Osteoblast (primary cell): ENCODE results near the gene C13orf46. TPM values are rescaled to one million over a fixed set of nuclear protein-coding genes. Genes with fewer than 3 reads are reported as not detected.
A peak's percentile ranks its signal among the peaks of the same experiment; 100 is the strongest.

ENCODE experiments used
- DNase-seq: peaks from one replicate; pipeline ENCODE4 v3.0.0; 2011; ENCODE audit warnings: low spot score, mixed read lengths; ENCODE audit not compliant: insufficient read length; ENCODE audit errors: missing footprints
- H2AFZ ChIP-seq: 2 replicates; pipeline ENCODE4 v1.6.0; 2011; ENCODE audit warnings: mild to moderate bottlenecking, low read length
- H3K27ac ChIP-seq: 2 replicates; pipeline ENCODE4 v1.5.1; 2011; ENCODE audit warnings: mild to moderate bottlenecking, low read depth, low read length, moderate library complexity
- H3K27me3 ChIP-seq: 2 replicates; pipeline ENCODE4 v1.6.0; 2012; ENCODE audit warnings: mild to moderate bottlenecking, control low read depth, inconsistent platforms, low read length, moderate library complexity; ENCODE audit not compliant: insufficient read depth
- H3K36me3 ChIP-seq: 2 replicates; pipeline ENCODE4 v1.5.1; 2011; ENCODE audit warnings: mild to moderate bottlenecking, low read length, control low read depth, moderate library complexity; ENCODE audit not compliant: insufficient read depth
- H3K4me1 ChIP-seq: 2 replicates; pipeline ENCODE4 v1.5.1; 2011; ENCODE audit warnings: mild to moderate bottlenecking, low read length, control low read depth, moderate library complexity; ENCODE audit not compliant: insufficient read depth
- H3K4me2 ChIP-seq: 2 replicates; pipeline ENCODE4 v1.6.0; 2011; ENCODE audit warnings: mild to moderate bottlenecking, low read length; ENCODE audit not compliant: insufficient read depth
- H3K4me3 ChIP-seq: fragments of 200-600 bp; sonication (generic); 3 replicates; pipeline ENCODE4 v1.5.1; 2012; ENCODE audit warnings: mild to moderate bottlenecking, low read length, inconsistent platforms; ENCODE audit not compliant: insufficient read depth
- H3K79me2 ChIP-seq: 2 replicates; pipeline ENCODE4 v1.6.0; 2012; ENCODE audit warnings: mild to moderate bottlenecking, low read length, control low read depth, inconsistent platforms; ENCODE audit not compliant: insufficient read depth
- H3K9me3 ChIP-seq: 2 replicates; pipeline ENCODE4 v1.5.1; 2011; ENCODE audit warnings: low read depth, low read length, control low read depth
- H4K20me1 ChIP-seq: 2 replicates; pipeline ENCODE4 v1.6.0; 2012; ENCODE audit warnings: mild to moderate bottlenecking, low read length, control low read depth; ENCODE audit not compliant: insufficient read depth
- total RNA-seq: library from RNA; depleted of rRNA; stranded (reverse); fragments of >200 nt; gene quantifications from 2 replicates; pipeline ENCODE4 v1.2.3, GENCODE V29; 2012
- TF ChIP-seq, protein P1 (sequence below): IDR thresholded peaks from 2 replicates; pipeline ENCODE4 v1.5.1; 2011; ENCODE audit warnings: mild to moderate bottlenecking, low read depth, low read length, moderate library complexity; ENCODE audit errors: extremely low read depth

The C13orf46 gene
- total RNA-seq, 1 donor = 0.36 TPM

GRCh38 chr13:113931841-113932459 lies 41.9 kb downstream of the C13orf46 start:
- no peak overlapping the region for H2AFZ ChIP-seq
- H3K27me3 ChIP-seq = no peaks in the 10 kb centered on the region
- H3K79me2 ChIP-seq = no peaks in the 10 kb centered on the region
- H3K4me1 ChIP-seq = peaks cover 25% of the 10 kb centered on the region
- H4K20me1 ChIP-seq = no peaks in the 10 kb centered on the region
- TF ChIP-seq, protein P1, sequence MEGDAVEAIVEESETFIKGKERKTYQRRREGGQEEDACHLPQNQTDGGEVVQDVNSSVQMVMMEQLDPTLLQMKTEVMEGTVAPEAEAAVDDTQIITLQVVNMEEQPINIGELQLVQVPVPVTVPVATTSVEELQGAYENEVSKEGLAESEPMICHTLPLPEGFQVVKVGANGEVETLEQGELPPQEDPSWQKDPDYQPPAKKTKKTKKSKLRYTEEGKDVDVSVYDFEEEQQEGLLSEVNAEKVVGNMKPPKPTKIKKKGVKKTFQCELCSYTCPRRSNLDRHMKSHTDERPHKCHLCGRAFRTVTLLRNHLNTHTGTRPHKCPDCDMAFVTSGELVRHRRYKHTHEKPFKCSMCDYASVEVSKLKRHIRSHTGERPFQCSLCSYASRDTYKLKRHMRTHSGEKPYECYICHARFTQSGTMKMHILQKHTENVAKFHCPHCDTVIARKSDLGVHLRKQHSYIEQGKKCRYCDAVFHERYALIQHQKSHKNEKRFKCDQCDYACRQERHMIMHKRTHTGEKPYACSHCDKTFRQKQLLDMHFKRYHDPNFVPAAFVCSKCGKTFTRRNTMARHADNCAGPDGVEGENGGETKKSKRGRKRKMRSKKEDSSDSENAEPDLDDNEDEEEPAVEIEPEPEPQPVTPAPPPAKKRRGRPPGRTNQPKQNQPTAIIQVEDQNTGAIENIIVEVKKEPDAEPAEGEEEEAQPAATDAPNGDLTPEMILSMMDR = no peak
- H3K36me3 ChIP-seq = no peaks in the 10 kb centered on the region
- DNase-seq = peak; percentile 36
- no peak overlapping the region for H3K4me2 ChIP-seq
- H3K27ac ChIP-seq = no peak overlapping the region
- H3K4me3 ChIP-seq = no peak overlapping the region
- no peaks in the 10 kb centered on the region for H3K9me3 ChIP-seq

GRCh38 chr13:113930671-113931637 lies 42.9 kb downstream of the C13orf46 start:
- H2AFZ ChIP-seq = no peak overlapping the region
- no peak overlapping the region for H3K4me3 ChIP-seq
- no peak overlapping the region for H3K4me2 ChIP-seq
- H3K79me2 ChIP-seq = no peaks in the 10 kb centered on the region
- no peaks in the 10 kb centered on the region for H3K27me3 ChIP-seq
- DNase-seq = peak; percentile 82
- TF ChIP-seq, protein P1 = no peak
- H4K20me1 ChIP-seq = no peaks in the 10 kb centered on the region
- no peaks in the 10 kb centered on the region for H3K9me3 ChIP-seq
- H3K36me3 ChIP-seq = no peaks in the 10 kb centered on the region
- peaks cover 34% of the 10 kb centered on the region for H3K4me1 ChIP-seq
- H3K27ac ChIP-seq = no peak overlapping the region

DNA sequence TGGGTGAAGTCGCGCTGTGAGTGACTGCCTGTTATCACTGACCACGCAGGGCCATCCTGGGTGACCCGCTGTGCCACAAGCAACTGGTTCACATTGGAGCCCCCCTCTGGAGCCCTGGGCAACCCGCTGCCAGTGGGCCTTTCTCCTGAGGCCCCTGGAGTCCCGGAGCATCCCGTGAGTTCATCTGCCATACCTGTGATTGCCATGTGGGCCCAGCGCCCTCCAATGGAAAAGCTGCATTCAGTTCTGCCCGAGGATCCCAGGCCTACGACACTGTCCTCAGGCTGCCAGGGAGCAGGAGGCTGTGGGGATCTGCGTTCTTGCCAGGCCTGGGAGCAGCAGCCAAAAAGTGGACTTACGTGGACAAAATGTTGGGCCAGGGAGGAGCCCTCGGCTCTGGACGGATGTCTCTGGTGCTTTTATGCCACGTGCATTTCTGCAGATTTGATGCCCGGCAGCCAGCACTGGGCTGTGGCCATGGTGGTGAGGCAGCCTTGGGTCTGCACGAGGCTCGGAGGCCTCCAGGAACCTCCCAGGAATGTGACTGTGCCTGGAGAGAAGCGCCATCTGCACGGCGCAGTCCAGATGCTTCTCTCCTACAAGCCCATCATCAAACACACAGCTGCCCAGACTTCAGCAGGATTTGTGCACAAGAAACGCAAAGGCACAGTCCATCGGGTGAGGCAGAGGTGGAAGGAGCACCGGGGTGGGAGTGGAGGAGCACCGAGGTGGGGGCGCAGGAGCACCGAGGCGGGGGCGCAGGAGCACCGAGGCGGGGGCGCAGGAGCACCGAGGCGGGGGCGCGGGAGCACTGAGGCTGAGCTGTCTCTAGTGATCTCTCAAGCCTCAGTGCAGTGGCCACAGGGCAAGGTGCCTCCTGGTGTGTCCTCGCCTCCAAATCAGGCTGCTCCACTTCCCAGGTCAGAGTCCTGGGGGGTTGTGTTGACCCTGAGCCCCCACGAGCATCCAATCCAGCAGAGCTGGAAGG lies 44.0 kb downstream of the C13orf46 start:
- no peak overlapping the region for H3K4me3 ChIP-seq
- no peak overlapping the region for H3K4me2 ChIP-seq
- H3K9me3 ChIP-seq = no peaks in the 10 kb centered on the region
- peaks cover 34% of the 10 kb centered on the region for H3K4me1 ChIP-seq
- H3K36me3 ChIP-seq = no peaks in the 10 kb centered on the region
- H3K27me3 ChIP-seq = no peaks in the 10 kb centered on the region
- no peaks in the 10 kb centered on the region for H4K20me1 ChIP-seq
- H3K27ac ChIP-seq = peak overlapping the region; percentile 69
- no peak overlapping the region for H2AFZ ChIP-seq
- TF ChIP-seq, protein P1 = no peak
- no peaks in the 10 kb centered on the region for H3K79me2 ChIP-seq
- peak; percentile 89 for DNase-seq
